ENCODE results near the gene LGMN. TPM values are rescaled to one million over a fixed set of nuclear protein-coding genes. Genes with fewer than 3 reads are reported as not detected.

LGMN gene
- total and polyA plus RNA-seq, 2 of the 13 experiments (the other 11 are each of a cell fraction or from before 2014, with no cell fraction given) = 28.9 to 76.4 TPM

DNA sequence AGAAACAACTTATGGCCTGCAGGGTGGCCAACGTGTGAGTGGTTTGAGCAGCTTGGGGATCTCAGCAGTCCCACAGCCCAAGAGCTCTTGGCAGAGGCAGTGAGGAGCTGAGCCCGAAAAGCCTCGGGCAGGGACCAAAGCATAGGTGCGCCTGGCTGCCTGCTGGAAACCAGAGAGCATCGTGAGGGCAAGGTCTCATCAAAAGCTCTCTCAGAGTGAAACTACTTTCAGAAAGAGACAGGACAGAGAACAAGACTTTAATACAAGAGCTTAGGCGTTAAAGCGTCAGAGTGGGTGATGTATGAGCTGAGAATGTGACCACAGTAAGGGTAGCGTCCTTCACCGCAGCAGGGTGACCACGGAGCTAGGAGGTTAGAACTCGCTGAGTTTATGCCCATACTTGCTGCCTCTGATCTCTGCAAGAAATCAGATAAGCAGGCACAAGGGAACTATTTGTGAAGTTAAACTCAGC, 30.8 kb downstream of the LGMN start:
- in situ Hi-C loops (cut with HindIII; ENCODE audit: extremely low pct_ligation_motif_present, low pct_unique_long_range_greater_than_20kb) = no loop called here
- no peaks in the 10 kb centered on the region for H3K79me2 ChIP-seq (ENCODE audit: insufficient read depth, low read length)
- no peaks in the 10 kb centered on the region for H3K4me1 ChIP-seq (ENCODE audit: insufficient read depth, low read length)

More for the DNA sequence above, 30.8 kb downstream of the LGMN start:
- H3K4me3 ChIP-seq (replicated peaks in 1 of 3; ENCODE audit: insufficient read depth in 1 of 3, low read depth in 2 of 3, low read length in 3 of 3) = no peak overlapping the region
- no peak overlapping the region for H2AFZ ChIP-seq (ENCODE audit: low read length)
- intact Hi-C loops (cut with micrococcal nuclease; ENCODE audit: unreplicated experiment) = no loop called here
- POLR2A ChIA-PET = interaction anchor here (1.1 kb wide), 1 partner anchor 31 kb away, joined by 5 read pairs; the partner anchor contains the start of gene LGMN
- ATAC-seq = no peak
- H3K27ac ChIP-seq (ENCODE audit: extremely low read length, insufficient read depth, low read length) = no peak overlapping the region
- no peaks in the 10 kb centered on the region for H3K27me3 ChIP-seq (ENCODE audit: control insufficient read depth in 1 of 2, insufficient read depth in 2 of 2, low read length in 2 of 2)
- H3K36me3 ChIP-seq (replicated peaks in 1 of 2; ENCODE audit: control insufficient read depth in 1 of 2, insufficient read depth in 2 of 2, low read length in 2 of 2) = no peaks in the 10 kb centered on the region; a peak in 2 of 5 replicates
- FAIRE-seq = no peak
- WGBS (ENCODE audit: low lambda C conversion rate) = 93% methylated on average over 11 of the region's 11 CpGs
- no TSS peak for BruUV-seq (replicated peaks)
- no peaks in the 10 kb centered on the region for H4K20me1 ChIP-seq (ENCODE audit: insufficient read depth, low read length)
- H3K9me3 ChIP-seq (ENCODE audit: low read length) = no peaks in the 10 kb centered on the region
- CTCF ChIA-PET (ENCODE audit: low intra/inter-chr PET ratio, low total read pairs) = interaction anchor here (6.0 kb wide), 1 partner anchor 66 kb away, joined by 68 read pairs; no protein-coding TSS in a partner anchor
- TF ChIP-seq ZNF83 (CRISPR knock-in tag; IDR thresholded peaks at IDR 0.05; ENCODE audit: borderline replicate concordance) (no peak), ZFP36L1 (CRISPR knock-in tag; IDR thresholded peaks at IDR 0.05) (no peak), NAIF1 (CRISPR knock-in tag; IDR thresholded peaks at IDR 0.05; ENCODE audit: borderline replicate concordance) (no peak), ZBTB1 (CRISPR knock-in tag; IDR thresholded peaks at IDR 0.05; ENCODE audit: borderline replicate concordance) (no peak), SMARCE1 (IDR thresholded peaks at IDR 0.05; ENCODE audit: borderline replicate concordance) (no peak), MAFK (conservative IDR thresholded peaks at IDR 0.05 in 1 of 2, IDR thresholded peaks at IDR 0.05 in 1 of 2; ENCODE audit: low read length in 2 of 2) (no peak), SOX5 (CRISPR knock-in tag; IDR thresholded peaks at IDR 0.05; ENCODE audit: borderline replicate concordance) (no peak), BCL6 (CRISPR knock-in tag; IDR thresholded peaks at IDR 0.05) (no peak)
- TF ChIP-seq, protein P1, sequence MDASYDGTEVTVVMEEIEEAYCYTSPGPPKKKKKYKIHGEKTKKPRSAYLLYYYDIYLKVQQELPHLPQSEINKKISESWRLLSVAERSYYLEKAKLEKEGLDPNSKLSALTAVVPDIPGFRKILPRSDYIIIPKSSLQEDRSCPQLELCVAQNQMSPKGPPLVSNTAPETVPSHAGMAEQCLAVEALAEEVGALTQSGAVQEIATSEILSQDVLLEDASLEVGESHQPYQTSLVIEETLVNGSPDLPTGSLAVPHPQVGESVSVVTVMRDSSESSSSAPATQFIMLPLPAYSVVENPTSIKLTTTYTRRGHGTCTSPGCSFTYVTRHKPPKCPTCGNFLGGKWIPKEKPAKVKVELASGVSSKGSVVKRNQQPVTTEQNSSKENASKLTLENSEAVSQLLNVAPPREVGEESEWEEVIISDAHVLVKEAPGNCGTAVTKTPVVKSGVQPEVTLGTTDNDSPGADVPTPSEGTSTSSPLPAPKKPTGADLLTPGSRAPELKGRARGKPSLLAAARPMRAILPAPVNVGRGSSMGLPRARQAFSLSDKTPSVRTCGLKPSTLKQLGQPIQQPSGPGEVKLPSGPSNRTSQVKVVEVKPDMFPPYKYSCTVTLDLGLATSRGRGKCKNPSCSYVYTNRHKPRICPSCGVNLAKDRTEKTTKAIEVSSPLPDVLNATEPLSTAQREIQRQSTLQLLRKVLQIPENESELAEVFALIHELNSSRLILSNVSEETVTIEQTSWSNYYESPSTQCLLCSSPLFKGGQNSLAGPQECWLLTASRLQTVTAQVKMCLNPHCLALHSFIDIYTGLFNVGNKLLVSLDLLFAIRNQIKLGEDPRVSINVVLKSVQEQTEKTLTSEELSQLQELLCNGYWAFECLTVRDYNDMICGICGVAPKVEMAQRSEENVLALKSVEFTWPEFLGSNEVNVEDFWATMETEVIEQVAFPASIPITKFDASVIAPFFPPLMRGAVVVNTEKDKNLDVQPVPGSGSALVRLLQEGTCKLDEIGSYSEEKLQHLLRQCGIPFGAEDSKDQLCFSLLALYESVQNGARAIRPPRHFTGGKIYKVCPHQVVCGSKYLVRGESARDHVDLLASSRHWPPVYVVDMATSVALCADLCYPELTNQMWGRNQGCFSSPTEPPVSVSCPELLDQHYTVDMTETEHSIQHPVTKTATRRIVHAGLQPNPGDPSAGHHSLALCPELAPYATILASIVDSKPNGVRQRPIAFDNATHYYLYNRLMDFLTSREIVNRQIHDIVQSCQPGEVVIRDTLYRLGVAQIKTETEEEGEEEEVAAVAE (CRISPR knock-in tag; IDR thresholded peaks at IDR 0.05; ENCODE audit: borderline replicate concordance) = no peak
- TF ChIP-seq, protein P2, sequence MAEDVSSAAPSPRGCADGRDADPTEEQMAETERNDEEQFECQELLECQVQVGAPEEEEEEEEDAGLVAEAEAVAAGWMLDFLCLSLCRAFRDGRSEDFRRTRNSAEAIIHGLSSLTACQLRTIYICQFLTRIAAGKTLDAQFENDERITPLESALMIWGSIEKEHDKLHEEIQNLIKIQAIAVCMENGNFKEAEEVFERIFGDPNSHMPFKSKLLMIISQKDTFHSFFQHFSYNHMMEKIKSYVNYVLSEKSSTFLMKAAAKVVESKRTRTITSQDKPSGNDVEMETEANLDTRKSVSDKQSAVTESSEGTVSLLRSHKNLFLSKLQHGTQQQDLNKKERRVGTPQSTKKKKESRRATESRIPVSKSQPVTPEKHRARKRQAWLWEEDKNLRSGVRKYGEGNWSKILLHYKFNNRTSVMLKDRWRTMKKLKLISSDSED (CRISPR knock-in tag; IDR thresholded peaks at IDR 0.05) = no peak
- TF ChIP-seq, protein P3, sequence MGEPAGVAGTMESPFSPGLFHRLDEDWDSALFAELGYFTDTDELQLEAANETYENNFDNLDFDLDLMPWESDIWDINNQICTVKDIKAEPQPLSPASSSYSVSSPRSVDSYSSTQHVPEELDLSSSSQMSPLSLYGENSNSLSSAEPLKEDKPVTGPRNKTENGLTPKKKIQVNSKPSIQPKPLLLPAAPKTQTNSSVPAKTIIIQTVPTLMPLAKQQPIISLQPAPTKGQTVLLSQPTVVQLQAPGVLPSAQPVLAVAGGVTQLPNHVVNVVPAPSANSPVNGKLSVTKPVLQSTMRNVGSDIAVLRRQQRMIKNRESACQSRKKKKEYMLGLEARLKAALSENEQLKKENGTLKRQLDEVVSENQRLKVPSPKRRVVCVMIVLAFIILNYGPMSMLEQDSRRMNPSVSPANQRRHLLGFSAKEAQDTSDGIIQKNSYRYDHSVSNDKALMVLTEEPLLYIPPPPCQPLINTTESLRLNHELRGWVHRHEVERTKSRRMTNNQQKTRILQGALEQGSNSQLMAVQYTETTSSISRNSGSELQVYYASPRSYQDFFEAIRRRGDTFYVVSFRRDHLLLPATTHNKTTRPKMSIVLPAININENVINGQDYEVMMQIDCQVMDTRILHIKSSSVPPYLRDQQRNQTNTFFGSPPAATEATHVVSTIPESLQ (CRISPR knock-in tag; conservative IDR thresholded peaks at IDR 0.05) = no peak
- H3K9ac ChIP-seq (ENCODE audit: insufficient read depth, low read depth, low read length) = no peak overlapping the region
- DNase-seq (ENCODE audit: low spot score) = no peak
- no peak overlapping the region for H3K4me2 ChIP-seq (ENCODE audit: low read depth, low read length)
